GM12878 (cell line): ENCODE measurements around the gene SEMA3A. TPM values are rescaled to one million over a fixed set of nuclear protein-coding genes. Genes with fewer than 3 reads are reported as not detected.

Experiments used
- ATAC-seq: fragments of 200-7000 bp; cut with Tn5 transposase; 3 replicates; pipeline ENCODE4 v1.9.1; 2020; ENCODE audit warnings: mild to moderate bottlenecking, moderate library complexity
- BruUV-seq: library from RNA; stranded (reverse); fragments of 400-500 nt; replicated peaks from 2 replicates; lab custom pipeline; 2021; lab: Mats Ljungman, UMichigan
- CTCF ChIA-PET: fragments of 300-600 bp; sonication (Branson Sonifier 250); formaldehyde crosslinking; extraction: SDS; loops from one replicate; lab custom pipeline; 2021; ENCODE audit warnings: inconsistent platforms; lab: Yijun Ruan, JAX
- POLR2A ChIA-PET: fragments of 350-600 bp; formaldehyde crosslinking; extraction: SDS; loops from one replicate; lab custom pipeline; 2021; ENCODE audit warnings: inconsistent platforms; lab: Charles Lee
- RAD21 ChIA-PET: fragments of 300-600 bp; sonication (Branson Sonifier 250); formaldehyde crosslinking; loops from one replicate; lab custom pipeline; 2023; ENCODE audit warnings: antibody characterized with exemption; ENCODE audit not compliant: unreplicated experiment; lab: Charles Lee
- SMC1A ChIA-PET: fragments of 300-600 bp; sonication (Branson Sonifier 250); formaldehyde crosslinking; loops from one replicate; lab custom pipeline; 2023; ENCODE audit not compliant: unreplicated experiment, uncharacterized antibody; lab: Charles Lee
- DNase-seq: peaks from one replicate; pipeline ENCODE4 v3.0.0-alpha.2; 2011; ENCODE audit warnings: low read depth, low spot score
- FAIRE-seq: peaks from 3 replicates; lab custom pipeline; 2011; peaks lifted over from hg19 to GRCh38; lab: Jason Lieb, UNC
- H2AFZ ChIP-seq: 2 replicates; pipeline ENCODE4 v1.6.0; 2011; ENCODE audit warnings: low read depth, low read length, control low read depth; ENCODE audit not compliant: control insufficient read depth
- H3K27ac ChIP-seq: 2 replicates; pipeline ENCODE4 v1.5.1; 2011; ENCODE audit warnings: control low read depth; ENCODE audit not compliant: control insufficient read depth, insufficient read depth
- H3K27me3 ChIP-seq, 2 experiments: replicated peaks in 1 of 2; 2 replicates each; pipeline versions ENCODE4 v1.6.0 to v1.6.1; 2011; ENCODE audit warnings: low read length in 1 of 2; ENCODE audit not compliant: control insufficient read depth in 2 of 2, insufficient read depth in 2 of 2
- H3K36me3 ChIP-seq, 2 experiments: 2 replicates each; pipeline ENCODE4 v1.5.1; 2011; ENCODE audit warnings: low read length in 1 of 2; ENCODE audit not compliant: control insufficient read depth in 2 of 2, insufficient read depth in 2 of 2
- H3K4me1 ChIP-seq: 2 replicates; pipeline ENCODE4 v1.6.1; 2011; ENCODE audit warnings: mild to moderate bottlenecking, low read length, moderate library complexity, mixed read lengths; ENCODE audit not compliant: control insufficient read depth, insufficient read depth
- H3K4me2 ChIP-seq: 2 replicates; pipeline ENCODE4 v1.6.0; 2011; ENCODE audit warnings: control low read depth; ENCODE audit not compliant: control insufficient read depth, insufficient read depth
- H3K4me3 ChIP-seq: fragments of 200-600 bp; sonication (generic); 2 replicates; pipeline ENCODE4 v1.5.1; 2016
- H3K79me2 ChIP-seq: 2 replicates; pipeline ENCODE4 v1.6.0; 2011; ENCODE audit warnings: low read length; ENCODE audit not compliant: control insufficient read depth, insufficient read depth
- H3K9ac ChIP-seq: 2 replicates; pipeline ENCODE4 v1.8.0; 2011; ENCODE audit warnings: low read length, control low read depth, mixed read lengths; ENCODE audit not compliant: control insufficient read depth, insufficient read depth
- H3K9me3 ChIP-seq: replicated peaks from 3 replicates; pipeline ENCODE4 v1.5.1; 2011; ENCODE audit warnings: mild to moderate bottlenecking, low read length; ENCODE audit not compliant: control insufficient read depth, insufficient read depth
- H4K20me1 ChIP-seq: 2 replicates; pipeline ENCODE4 v1.6.0; 2011; ENCODE audit not compliant: control insufficient read depth, insufficient read depth
- CHD2 ChIP-seq: IDR thresholded peaks from 2 replicates; pipeline ENCODE4 v1.6.1; 2011; ENCODE audit warnings: low read depth, low read length, improper control_type of control experiment, borderline replicate concordance
- NR2F1 ChIP-seq: fragments of 450-650 bp; conservative IDR thresholded peaks from 2 replicates; pipeline ENCODE4 v1.6.1; 2017; ENCODE audit warnings: mild to moderate bottlenecking
- POLR2AphosphoS2 ChIP-seq: IDR thresholded peaks from 2 replicates; pipeline ENCODE4 v1.6.1; 2011; ENCODE audit warnings: low read depth, mild to moderate bottlenecking, low read length, improper control_type of control experiment, moderate library complexity
- RFX5 ChIP-seq: IDR thresholded peaks from 2 replicates; pipeline ENCODE4 v1.6.1; 2011; ENCODE audit warnings: low read depth, low read length, improper control_type of control experiment
- SMAD5 ChIP-seq: IDR thresholded peaks from 2 replicates; pipeline ENCODE4 v1.6.1; 2016; ENCODE audit warnings: antibody characterized with exemption, low read depth
- SUZ12 ChIP-seq: fragments of 200-600 bp; sonication (generic); IDR thresholded peaks from one replicate; pipeline ENCODE4 v1.6.1; 2018; ENCODE audit warnings: antibody characterized with exemption, mild to moderate bottlenecking; ENCODE audit not compliant: unreplicated experiment
- USF1 ChIP-seq: IDR thresholded peaks from 2 replicates; pipeline ENCODE4 v1.6.1; 2011; ENCODE audit warnings: borderline replicate concordance, low read depth, mild to moderate bottlenecking, moderate library complexity, mixed read lengths, low read length; ENCODE audit not compliant: insufficient read depth; ENCODE audit errors: extremely low read length
- YBX1 ChIP-seq: fragments of 450-650 bp; IDR thresholded peaks from 2 replicates; pipeline ENCODE4 v1.6.1; 2016; ENCODE audit warnings: antibody characterized with exemption
- ZNF622 ChIP-seq: fragments of 450-650 bp; IDR thresholded peaks from 2 replicates; pipeline ENCODE4 v1.6.1; 2017; ENCODE audit warnings: mild to moderate bottlenecking, inconsistent platforms
- WGBS: methylation state at CpG from one replicate; pipeline ENCODE4 v1.1.6; 2016; ENCODE audit warnings: low lambda C conversion rate; ENCODE audit not compliant: insufficient replicate concordance, insufficient coverage; ENCODE audit errors: missing lambda C conversion rate; 5-methylcytosine and 5-hydroxymethylcytosine counted together
- in situ Hi-C: fragments of 300-500 bp; cut with MboI; formaldehyde crosslinking; loops from 9 replicates; pipeline ENCODE4 v1.14.3; 2018; ENCODE audit warnings: mixed read lengths
- intact Hi-C: fragments of 100-400 bp; cut with micrococcal nuclease; formaldehyde crosslinking; loops from one replicate; pipeline ENCODE4 v1.14.2; 2022; ENCODE audit not compliant: unreplicated experiment
- polyA plus RNA-seq, 11 experiments: library from polyadenylated mRNA; depleted of rRNA in 4 of 11; unstranded in 6 of 11; stranded (reverse) in 5 of 11; fragments of >200 nt; fragmentation: Nextera tagmentation in 4 of 11; fragmentation: Illumina TruSeq in 1 of 11; extraction: Ambion mirVana in 4 of 11; extraction: Trizol in 1 of 11; gene quantifications; 1 replicate in 1 of 11; 2 replicates in 10 of 11; pipeline versions ENCODE4 v1.2.1 to v1.2.3, GENCODE V29; 2011 to 2016; ENCODE audit warnings: inconsistent platforms in 2 of 11, missing spikeins in 2 of 11, low read depth in 1 of 11
- total RNA-seq, 4 experiments: library from RNA; depleted of rRNA in 3 of 4; stranded (reverse); fragments of >200 nt in 3 of 4; fragmentation: Illumina TruSeq in 1 of 4; extraction: Trizol in 1 of 4; gene quantifications; 2 replicates each; pipeline versions ENCODE4 v1.2.1 to v1.2.3, GENCODE V29; 2013 to 2021

Gene SEMA3A
- total and polyA plus RNA-seq, 10 of the 15 experiments (the other 5 are each of a cell fraction or from before 2014, with no cell fraction given) = 0.01 to 3.3 (median 0.24) TPM

DNA sequence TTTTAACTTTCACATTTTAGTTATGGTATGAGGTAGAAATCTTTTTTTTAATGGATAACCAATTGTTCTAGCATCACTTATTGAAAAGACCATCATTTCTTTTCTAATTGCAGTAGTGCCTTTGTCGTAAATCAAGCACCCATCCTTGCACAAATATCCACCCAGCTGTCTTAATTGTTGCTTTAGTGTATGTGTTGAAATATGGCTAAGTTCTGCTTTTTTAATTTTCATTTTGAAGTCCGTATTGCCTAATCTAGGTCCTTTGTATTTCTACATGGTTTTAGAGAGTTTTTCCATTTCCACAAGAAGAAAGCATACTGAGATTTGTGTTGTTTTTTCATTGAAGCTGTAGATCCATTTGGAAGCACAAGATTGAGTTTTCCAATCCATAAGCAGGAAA lies 286.1 kb downstream of the SEMA3A start:
- no TSS peak for BruUV-seq
- H3K27me3 ChIP-seq = no peaks in the 10 kb centered on the region
- POLR2A ChIA-PET = no interaction called here
- SMC1A ChIA-PET = interaction anchor here (0.6 to 1.1 kb wide), 2 partner anchors 36 to 78 kb away, joined by 3 read pairs; no protein-coding TSS in a partner anchor
- CTCF ChIA-PET = interaction anchor here (1.5 kb wide), 1 partner anchor 28 kb away, joined by 3 read pairs; no protein-coding TSS in a partner anchor
- 30% methylated on average over 2 of the region's 2 CpGs for WGBS
- H3K9ac ChIP-seq = no peak overlapping the region
- no peaks in the 10 kb centered on the region for H3K9me3 ChIP-seq
- no peaks in the 10 kb centered on the region for H4K20me1 ChIP-seq
- H3K36me3 ChIP-seq = no peaks in the 10 kb centered on the region
- H3K79me2 ChIP-seq = no peaks in the 10 kb centered on the region
- no peak overlapping the region for H3K4me3 ChIP-seq
- RAD21 ChIA-PET = no interaction called here
- H3K27ac ChIP-seq = no peak overlapping the region
- H3K4me2 ChIP-seq = no peak overlapping the region
- intact Hi-C loops = no loop called here
- no peak overlapping the region for H2AFZ ChIP-seq
- TF ChIP-seq ZNF622 (no peak), CHD2 (no peak), RFX5 (no peak), SMAD5 (no peak), NR2F1 (no peak), YBX1 (no peak), SUZ12 (no peak), USF1 (no peak), POLR2AphosphoS2 (no peak)
- FAIRE-seq = no peak
- ATAC-seq = no peak
- no peaks in the 10 kb centered on the region for H3K4me1 ChIP-seq
- in situ Hi-C loops = no loop called here
- no peak for DNase-seq
